ENCODE data around the gene FHIT. TPM values are rescaled to one million over a fixed set of nuclear protein-coding genes. Genes with fewer than 3 reads are reported as not detected.
A peak's percentile ranks its signal among the peaks of the same experiment; 100 is the strongest.

FHIT gene
- total RNA-seq, 1 donor from 2014 or later = 7.9 TPM

GRCh38 chr3:60065227-60065868 lies 1185.9 kb downstream of the FHIT start:
- no peak for DNase-seq (ENCODE audit: low spot score)

- no peak for DNase-seq (ENCODE audit: low spot score)
These were observed 1186.8 kb downstream of the FHIT start for GRCh38 chr3:60064210-60065178.

- peak; percentile 17 for DNase-seq (ENCODE audit: low spot score)
These were observed 1194.8 kb downstream of the FHIT start for GRCh38 chr3:60056404-60056803.

- peak; percentile 67 for DNase-seq (ENCODE audit: low spot score)
These were observed 1195.5 kb downstream of the FHIT start for GRCh38 chr3:60055765-60056164.

GRCh38 chr3:60053526-60054265 lies 1197.6 kb downstream of the FHIT start:
- no peak for DNase-seq (ENCODE audit: low spot score)

- no peak for DNase-seq (ENCODE audit: low spot score)
These were observed 1202.8 kb downstream of the FHIT start for GRCh38 chr3:60048447-60048848.

GRCh38 chr3:60047426-60048200 lies 1203.6 kb downstream of the FHIT start:
- no peak for DNase-seq (ENCODE audit: low spot score)

GRCh38 chr3:60046210-60046609 lies 1205.0 kb downstream of the FHIT start:
- no peak for DNase-seq (ENCODE audit: low spot score)

GRCh38 chr3:60045686-60046085 lies 1205.6 kb downstream of the FHIT start:
- no peak for DNase-seq (ENCODE audit: low spot score)

GRCh38 chr3:60036803-60037202 lies 1214.4 kb downstream of the FHIT start:
- no peak for DNase-seq (ENCODE audit: low spot score)

- DNase-seq (ENCODE audit: low spot score) = no peak
These were observed 1217.3 kb downstream of the FHIT start for GRCh38 chr3:60033901-60034453.

GRCh38 chr3:60030982-60031381 lies 1220.3 kb downstream of the FHIT start:
- no peak for DNase-seq (ENCODE audit: low spot score)

GRCh38 chr3:60028233-60028632 lies 1223.0 kb downstream of the FHIT start:
- DNase-seq (ENCODE audit: low spot score) = no peak

- no peak for DNase-seq (ENCODE audit: low spot score)
These were observed 1223.9 kb downstream of the FHIT start for GRCh38 chr3:60027335-60027734.

GRCh38 chr3:60025096-60026050 lies 1225.9 kb downstream of the FHIT start:
- DNase-seq (ENCODE audit: low spot score) = peak; percentile 76

- no peak for DNase-seq (ENCODE audit: low spot score)
These were observed 1226.9 kb downstream of the FHIT start for GRCh38 chr3:60024400-60024799.

- DNase-seq (ENCODE audit: low spot score) = no peak
These were observed 1228.1 kb downstream of the FHIT start for GRCh38 chr3:60023189-60023588.

GRCh38 chr3:60017631-60018030 lies 1233.6 kb downstream of the FHIT start:
- DNase-seq (ENCODE audit: low spot score) = no peak

- no peak for DNase-seq (ENCODE audit: low spot score)
These were observed 1236.1 kb downstream of the FHIT start for GRCh38 chr3:60015032-60015705.

All from umbilical cord (tissue), 2 donors.